Mononuclear cell (primary cell): Measurements from ENCODE around the gene PMM1. TPM values are rescaled to one million over a fixed set of nuclear protein-coding genes. Genes with fewer than 3 reads are reported as not detected.
A peak's percentile ranks its signal among the peaks of the same experiment; 100 is the strongest.
"Not testable (repeated sequence)": the region's sequence is repeated elsewhere in the genome, so short reads cannot be mapped to it uniquely, and the experiment has no call there.

Experiments
- H3K27me3 ChIP-seq: 2 replicates; pipeline ENCODE4 v1.6.0; 2011; ENCODE audit warnings: low read length, control low read depth; ENCODE audit not compliant: insufficient read depth
- H3K4me1 ChIP-seq: 2 replicates; pipeline ENCODE4 v1.5.1; 2011; ENCODE audit warnings: mild to moderate bottlenecking, low read length, control low read depth; ENCODE audit not compliant: insufficient read depth
- H3K4me3 ChIP-seq: 2 replicates; pipeline ENCODE4 v1.5.1; 2011; ENCODE audit warnings: mild to moderate bottlenecking, low read length, moderate library complexity
- H3K9me3 ChIP-seq: 2 replicates; pipeline ENCODE4 v1.5.1; 2011; ENCODE audit warnings: low read depth, mild to moderate bottlenecking, control low read depth, low read length
- total RNA-seq: library from RNA; depleted of rRNA; stranded (reverse); fragments of >200 nt; gene quantifications from one replicate; pipeline ENCODE4 v1.2.3, GENCODE V29; 2012

PMM1 gene
- total RNA-seq, 1 donor: 7.1 TPM

GRCh38 chr22:41561788-41562187, 27.9 kb downstream of the PMM1 start:
- Histone ChIP-seq H3K4me3 (no peak overlapping the region), H3K27me3 (no peaks in the 10 kb centered on the region), H3K4me1 (no peaks in the 10 kb centered on the region), H3K9me3 (no peaks in the 10 kb centered on the region)

DNA sequence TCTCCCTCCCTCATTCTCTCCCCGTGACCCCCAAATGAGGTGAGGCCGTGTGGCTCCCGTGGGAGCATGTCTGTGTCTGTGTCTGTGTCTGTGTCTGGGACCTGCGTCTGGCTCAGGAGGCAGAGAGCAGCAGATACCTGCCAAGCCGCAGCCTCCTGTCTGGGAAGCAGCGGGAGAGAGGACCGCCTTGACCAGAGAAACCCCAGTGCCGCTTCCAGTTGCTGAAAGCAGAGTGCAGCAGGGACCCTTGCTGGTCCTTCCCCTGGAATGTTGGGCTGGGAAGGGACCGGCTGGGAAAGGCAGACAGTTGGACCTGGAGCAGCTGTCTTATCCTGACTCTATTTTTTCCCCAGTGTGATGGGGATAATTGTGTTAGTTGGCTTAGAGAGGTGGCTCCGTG, 28.3 kb downstream of the PMM1 start:
- Histone ChIP-seq H3K4me3 (no peak overlapping the region), H3K27me3 (no peaks in the 10 kb centered on the region), H3K9me3 (no peaks in the 10 kb centered on the region), H3K4me1 (no peaks in the 10 kb centered on the region)

DNA sequence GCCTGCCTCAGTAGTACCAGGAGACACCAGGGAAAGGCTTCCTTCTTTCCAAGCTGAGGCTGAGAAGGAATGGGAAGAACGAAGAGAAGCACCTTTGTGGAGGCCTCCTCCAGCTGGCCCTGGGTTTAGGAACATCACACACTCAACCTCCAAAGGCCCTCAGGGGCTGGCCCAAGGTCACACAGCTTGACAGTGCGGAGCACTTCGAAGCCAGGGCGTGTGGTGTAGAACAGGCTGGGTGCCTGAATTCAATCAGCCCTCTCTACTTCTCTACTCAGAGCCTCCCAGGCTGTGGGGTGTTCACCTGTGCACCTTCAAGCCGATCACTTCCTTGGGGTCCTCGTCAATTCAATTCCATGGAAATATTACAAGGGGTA, 29.6 kb downstream of the PMM1 start:
- Histone ChIP-seq H3K27me3 (no peaks in the 10 kb centered on the region), H3K4me3 (no peak overlapping the region), H3K4me1 (no peaks in the 10 kb centered on the region), H3K9me3 (no peaks in the 10 kb centered on the region)

GRCh38 chr22:41558241-41558630, 31.4 kb downstream of the PMM1 start:
- H3K4me3 ChIP-seq, H3K9me3 ChIP-seq, H3K27me3 ChIP-seq, H3K4me1 ChIP-seq: not testable (repeated sequence)

DNA sequence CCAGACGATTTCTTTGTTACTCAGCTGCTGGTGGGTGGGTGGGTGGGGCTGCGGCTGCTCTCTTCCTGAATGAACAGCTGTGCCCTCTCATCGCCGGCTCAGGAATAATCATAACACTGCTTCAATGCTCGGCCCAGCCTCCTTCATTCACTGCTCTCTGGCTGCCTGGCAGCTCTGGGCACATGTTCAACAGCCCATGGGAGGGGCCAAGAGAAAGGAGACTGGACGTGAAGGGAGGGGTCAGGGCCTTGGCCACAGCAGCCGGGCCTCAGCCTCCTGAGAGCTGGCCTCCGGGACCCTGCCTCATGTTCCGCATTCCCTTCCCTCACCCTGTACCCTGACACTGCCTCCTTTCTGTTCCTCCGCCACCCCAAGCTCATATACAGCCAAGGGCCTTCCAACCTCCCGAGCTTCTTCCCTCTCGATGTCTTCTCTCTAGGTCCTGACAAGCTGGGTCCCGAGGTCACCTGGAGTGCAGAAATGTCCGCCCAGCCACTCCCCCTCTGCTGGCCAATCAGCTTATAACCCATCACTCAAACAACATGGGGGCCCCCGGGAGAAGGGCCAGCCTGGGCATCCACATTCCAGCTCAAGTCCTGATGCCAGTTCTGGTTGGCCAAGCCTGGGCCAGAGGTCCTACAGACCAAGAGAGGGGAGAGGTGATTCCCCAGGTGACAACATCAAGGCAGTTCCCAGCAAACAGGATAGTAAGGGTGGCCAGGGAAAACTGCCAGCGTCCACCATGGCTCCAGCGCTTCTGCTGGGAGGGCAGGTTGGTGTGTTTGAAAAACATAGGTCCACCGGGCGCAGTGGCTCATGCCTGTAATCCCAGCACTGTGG, 32.0 kb downstream of the PMM1 start:
- no peaks in the 10 kb centered on the region for H3K9me3 ChIP-seq
- H3K27me3 ChIP-seq: no peaks in the 10 kb centered on the region
- no peaks in the 10 kb centered on the region for H3K4me1 ChIP-seq
- no peak overlapping the region for H3K4me3 ChIP-seq

DNA sequence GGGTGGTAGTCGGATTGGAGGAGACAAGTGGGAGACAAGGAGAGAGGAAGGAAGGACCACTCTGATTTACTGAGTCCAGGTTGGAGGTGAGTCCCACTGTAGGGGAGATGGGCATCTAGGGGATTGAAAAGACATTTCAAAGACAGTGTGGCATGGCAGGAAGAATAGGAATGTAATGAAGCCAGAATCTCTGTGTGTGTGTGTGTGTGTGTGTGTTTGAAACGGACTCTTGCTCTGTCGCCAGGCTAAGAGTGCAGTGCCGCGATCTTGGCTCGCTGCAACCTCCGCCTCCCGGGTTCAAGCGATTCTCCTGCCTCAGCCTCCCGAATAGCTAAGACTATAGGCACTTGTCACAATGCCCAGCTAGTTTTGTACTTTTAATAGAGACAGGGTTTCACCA, 33.1 kb downstream of the PMM1 start:
- H3K9me3 ChIP-seq: no peaks in the 10 kb centered on the region
- no peaks in the 10 kb centered on the region for H3K4me1 ChIP-seq
- H3K4me3 ChIP-seq: no peak overlapping the region
- no peaks in the 10 kb centered on the region for H3K27me3 ChIP-seq

DNA sequence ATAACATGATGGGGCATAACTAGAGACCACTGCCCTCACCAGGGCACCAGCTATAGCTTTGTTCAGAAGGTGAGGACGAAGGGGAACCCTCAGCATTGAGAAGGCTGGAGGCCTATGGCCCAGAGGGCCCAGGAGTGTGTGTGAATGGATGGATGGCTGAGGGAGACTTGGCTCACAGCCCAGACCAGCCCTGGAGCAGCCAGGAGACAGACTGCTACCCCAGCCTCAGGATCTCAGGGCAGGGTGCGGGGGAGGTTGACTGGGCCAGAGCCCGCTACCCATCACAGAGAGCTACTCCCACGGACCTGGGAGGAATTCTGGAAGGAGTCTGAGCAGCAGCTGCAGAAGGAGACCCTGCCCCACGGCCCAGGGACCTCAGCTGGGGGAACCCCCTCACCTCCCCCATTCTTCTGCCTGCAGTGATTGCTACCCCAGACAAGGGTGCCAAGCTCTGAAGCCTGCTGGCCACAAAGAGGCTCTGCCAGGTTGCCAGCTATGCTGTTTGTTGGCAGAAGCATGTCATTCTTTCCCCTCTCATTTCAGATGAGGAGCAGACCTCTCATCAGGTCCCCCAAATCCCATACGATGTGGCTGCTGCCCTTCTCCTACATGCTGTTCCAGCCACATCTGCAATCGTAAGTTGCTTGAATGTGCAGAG, 34.2 kb downstream of the PMM1 start:
- no peaks in the 10 kb centered on the region for H3K9me3 ChIP-seq
- no peaks in the 10 kb centered on the region for H3K27me3 ChIP-seq
- no peak overlapping the region for H3K4me3 ChIP-seq
- no peaks in the 10 kb centered on the region for H3K4me1 ChIP-seq

GRCh38 chr22:41551877-41552582, 37.6 kb downstream of the PMM1 start:
- H3K4me1 ChIP-seq: no peaks in the 10 kb centered on the region
- H3K9me3 ChIP-seq: no peaks in the 10 kb centered on the region
- H3K27me3 ChIP-seq: no peaks in the 10 kb centered on the region
- H3K4me3 ChIP-seq: no peak overlapping the region

DNA sequence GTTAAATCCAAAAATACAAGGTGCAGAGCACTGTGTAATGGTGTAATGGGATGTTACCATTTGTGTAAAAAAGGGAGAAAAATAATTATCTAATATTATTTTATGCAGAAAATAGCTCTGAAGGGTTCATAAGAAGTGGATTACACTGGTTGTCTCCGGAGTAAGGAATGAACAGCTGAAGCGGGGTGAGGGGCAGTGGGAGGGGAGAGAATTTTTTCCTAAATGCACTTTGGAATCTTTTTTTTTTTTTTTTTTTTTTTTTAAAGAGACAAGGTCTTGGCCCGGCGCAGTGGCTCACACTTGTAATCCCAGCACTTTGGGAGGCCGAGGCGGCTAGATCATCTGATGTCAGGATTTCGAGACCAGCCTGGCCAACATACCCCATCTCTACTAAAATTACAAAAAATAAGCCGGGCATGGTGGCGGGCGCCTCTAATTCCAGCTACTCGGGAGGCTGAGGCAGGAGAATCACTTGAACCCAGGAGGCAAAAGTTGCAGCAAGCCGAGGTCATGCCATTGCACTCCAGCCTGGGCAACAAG, 38.6 kb downstream of the PMM1 start:
- no peaks in the 10 kb centered on the region for H3K9me3 ChIP-seq
- no peak overlapping the region for H3K4me3 ChIP-seq
- H3K27me3 ChIP-seq: no peaks in the 10 kb centered on the region
- H3K4me1 ChIP-seq: no peaks in the 10 kb centered on the region

DNA sequence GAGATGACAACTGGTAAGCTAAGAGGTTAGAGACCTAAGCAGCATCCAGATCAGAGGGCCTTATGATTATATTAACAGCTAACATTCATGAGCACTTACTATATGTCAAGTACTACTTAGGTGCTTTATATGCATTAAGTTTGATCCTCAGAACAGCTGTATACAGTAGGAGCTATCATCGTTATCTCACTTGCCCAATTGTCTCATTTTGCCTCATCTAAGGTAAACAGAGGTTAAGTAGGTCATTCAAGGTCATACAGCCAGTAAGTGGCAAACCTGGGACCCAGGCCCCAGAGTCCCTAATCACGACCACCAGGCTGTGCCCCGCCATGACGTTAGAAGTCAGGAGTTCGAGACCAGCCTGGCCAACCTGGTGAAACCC, 40.8 kb downstream of the PMM1 start:
- Histone ChIP-seq H3K9me3 (no peaks in the 10 kb centered on the region), H3K27me3 (no peaks in the 10 kb centered on the region), H3K4me1 (peaks cover 12% of the 10 kb centered on the region), H3K4me3 (no peak overlapping the region)

DNA sequence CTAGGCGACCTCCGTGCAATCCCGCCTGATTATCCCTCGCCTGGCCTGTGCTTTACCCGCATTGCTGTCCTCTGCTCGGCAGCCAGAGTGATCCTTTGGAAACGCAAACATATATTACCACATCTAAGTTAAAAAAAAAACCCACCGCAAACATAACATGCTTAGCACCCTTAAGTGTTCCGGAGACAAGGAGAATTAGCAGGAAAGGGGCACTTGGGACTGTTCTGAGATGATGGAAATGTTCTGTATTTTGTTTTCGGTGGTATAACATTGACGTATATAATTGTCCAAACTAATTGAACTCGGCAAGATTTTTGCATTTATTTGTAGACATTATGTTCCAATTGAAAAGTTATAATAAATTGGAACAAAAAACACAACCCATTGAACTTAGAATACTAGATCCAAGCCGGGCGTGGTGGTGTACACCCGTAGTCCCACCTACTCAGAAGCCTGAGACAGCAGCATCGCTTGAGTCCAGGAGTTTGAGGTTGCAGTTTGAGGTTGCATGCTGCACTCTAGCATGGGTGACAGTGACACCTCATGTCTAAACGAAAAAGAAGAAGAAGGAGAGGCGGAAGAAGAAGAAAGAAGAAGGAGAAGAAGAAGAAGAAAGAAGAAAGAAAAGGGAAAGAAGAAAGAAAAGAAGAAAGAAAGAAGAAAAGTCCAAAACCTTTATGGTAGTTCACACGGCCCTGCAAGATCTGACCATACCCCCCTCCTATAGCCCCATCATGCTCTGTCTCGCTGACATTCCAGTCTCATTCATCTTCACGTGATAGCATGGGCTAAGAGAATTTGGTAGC, 44.8 kb downstream of the PMM1 start:
- H3K9me3 ChIP-seq: no peaks in the 10 kb centered on the region
- peaks cover 28% of the 10 kb centered on the region for H3K4me1 ChIP-seq
- H3K27me3 ChIP-seq: no peaks in the 10 kb centered on the region
- H3K4me3 ChIP-seq: peak overlapping the region; percentile 79

DNA sequence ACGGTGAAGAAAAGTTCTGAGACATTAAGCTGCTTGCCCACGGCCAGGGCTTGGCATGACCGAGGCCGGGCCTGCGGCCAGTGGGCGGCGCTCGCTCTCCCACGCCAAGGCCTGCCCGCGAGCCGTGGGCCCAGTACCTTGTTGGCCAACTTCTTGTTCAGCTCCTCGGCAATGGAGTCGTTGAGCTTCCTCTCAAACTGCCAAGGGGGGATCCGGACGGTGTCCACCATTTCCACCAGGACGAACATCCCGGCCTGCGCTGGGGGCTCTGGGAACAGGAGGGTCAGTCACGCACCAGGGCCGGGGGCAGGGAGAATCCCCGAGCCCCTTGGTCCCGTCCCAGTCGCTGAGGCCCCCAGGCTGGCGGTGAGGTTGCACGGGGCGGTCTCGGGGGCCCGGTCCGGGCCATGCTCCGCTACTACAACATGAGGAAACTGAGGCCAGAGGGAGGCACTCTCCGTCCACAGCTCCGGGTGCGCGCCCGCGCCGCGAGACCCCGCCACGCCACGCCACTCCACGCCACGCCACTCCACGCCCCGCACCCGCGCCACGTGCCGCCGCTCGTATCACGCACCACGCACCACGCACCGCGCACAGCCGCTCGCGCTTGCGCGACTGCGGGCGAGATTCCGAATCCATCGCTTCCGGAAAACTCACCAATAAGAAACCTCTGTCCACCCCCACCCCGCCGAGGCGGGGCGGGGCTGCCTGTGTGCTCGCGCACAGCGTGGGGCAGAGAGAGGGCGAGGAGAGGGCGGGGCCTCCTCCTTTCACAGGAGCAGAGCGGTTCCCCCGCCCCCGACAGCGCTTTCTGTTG, 45.6 kb downstream of the PMM1 start, which contains the start of gene POLR3H:
POLR3H (minus strand) TSS at position 617 of the 817 bp plus-strand sequence; CDS start at position 248, 369 bp downstream.
- H3K4me1 ChIP-seq: peaks cover 28% of the 10 kb centered on the region
- no peaks in the 10 kb centered on the region for H3K9me3 ChIP-seq
- H3K27me3 ChIP-seq: no peaks in the 10 kb centered on the region
- peak within 1 kb of the TSS; percentile 79 for H3K4me3 ChIP-seq

- peaks cover 28% of the 10 kb centered on the region for H3K4me1 ChIP-seq
- H3K4me3 ChIP-seq: no peak overlapping the region
- no peaks in the 10 kb centered on the region for H3K27me3 ChIP-seq
- no peaks in the 10 kb centered on the region for H3K9me3 ChIP-seq
Observed at GRCh38 chr22:41542224-41542623, 47.4 kb downstream of the PMM1 start.

- Histone ChIP-seq H3K4me3 (no peak overlapping the region), H3K9me3 (no peaks in the 10 kb centered on the region), H3K27me3 (no peaks in the 10 kb centered on the region), H3K4me1 (peaks cover 28% of the 10 kb centered on the region)
Observed at GRCh38 chr22:41541484-41541883, 48.2 kb downstream of the PMM1 start.
